ENCODE measurements around the gene FREY1.
"Not testable (repeated sequence)": the region's sequence is repeated elsewhere in the genome, so short reads cannot be mapped to it uniquely, and the experiment has no call there.

FREY1 gene

GRCh38 chr11:45913514-45913913 lies 6.4 kb upstream of the FREY1 start:
- DNase-seq: no peak

- DNase-seq: no peak
Measured at GRCh38 chr11:45910623-45911022, 3.6 kb upstream of the FREY1 start.

GRCh38 chr11:45909594-45910475 lies 2.8 kb upstream of the FREY1 start:
- DNase-seq: no peak

- no peak for DNase-seq
Measured at GRCh38 chr11:45907911-45908370, 870 bp upstream of the FREY1 start.

- no peak for DNase-seq
Measured at GRCh38 chr11:45906096-45906682, 882 bp downstream of the FREY1 start.

GRCh38 chr11:45905576-45905975 lies 1.5 kb downstream of the FREY1 start:
- not testable (repeated sequence) for DNase-seq

GRCh38 chr11:45905095-45905494 lies 2.0 kb downstream of the FREY1 start:
- no peak for DNase-seq

- no peak for DNase-seq
Measured at GRCh38 chr11:45904309-45904915, 2.7 kb downstream of the FREY1 start.

- DNase-seq: no peak
Measured at GRCh38 chr11:45902452-45903380, 4.4 kb downstream of the FREY1 start.

GRCh38 chr11:45901626-45902025 lies 5.4 kb downstream of the FREY1 start:
- no peak for DNase-seq

GRCh38 chr11:45900916-45901617 lies 6.0 kb downstream of the FREY1 start:
- no peak for DNase-seq

- not testable (repeated sequence) for DNase-seq
Measured at GRCh38 chr11:45900175-45900800, 6.8 kb downstream of the FREY1 start.

- DNase-seq: peak; percentile 67
Measured at GRCh38 chr11:45899448-45900174, 7.5 kb downstream of the FREY1 start.

GRCh38 chr11:45899086-45899447 lies 8.0 kb downstream of the FREY1 start:
- no peak for DNase-seq

GRCh38 chr11:45897556-45897955 lies 9.5 kb downstream of the FREY1 start:
- no peak for DNase-seq

GRCh38 chr11:45896422-45896984 lies 10.6 kb downstream of the FREY1 start:
- DNase-seq: no peak

- no peak for DNase-seq
Measured at GRCh38 chr11:45895553-45896259, 11.4 kb downstream of the FREY1 start.

GRCh38 chr11:45894555-45895247 lies 12.4 kb downstream of the FREY1 start:
- no peak for DNase-seq

GRCh38 chr11:45892856-45893255 lies 14.2 kb downstream of the FREY1 start:
- DNase-seq: no peak
